NCI-H1694 (cell line): ENCODE results near the gene CCDC116.
"Not testable (repeated sequence)": the region's sequence is repeated elsewhere in the genome, so short reads cannot be mapped to it uniquely, and the experiment has no call there.

Experiments used
- DNase-seq: peaks from one replicate; lab custom pipeline; 2025; lab: John Stamatoyannopoulos, UW

CCDC116 gene

GRCh38 chr22:21631025-21631424 is 1.5 kb upstream of the CCDC116 start:
- DNase-seq, result no peak

GRCh38 chr22:21632931-21633330 is 371 bp downstream of the CCDC116 start:
- DNase-seq, result no peak

GRCh38 chr22:21633481-21633880 is 921 bp downstream of the CCDC116 start:
- no peak for DNase-seq

- no peak for DNase-seq
Observed at GRCh38 chr22:21634081-21634480, 1.5 kb downstream of the CCDC116 start.

- no peak for DNase-seq
Observed at GRCh38 chr22:21634844-21635243, 2.3 kb downstream of the CCDC116 start.

- DNase-seq, result no peak
Observed at GRCh38 chr22:21635771-21636510, 3.4 kb downstream of the CCDC116 start.

GRCh38 chr22:21636629-21637218 is 4.2 kb downstream of the CCDC116 start:
- DNase-seq, result no peak

GRCh38 chr22:21637450-21637849 is 4.9 kb downstream of the CCDC116 start:
- DNase-seq, result not testable (repeated sequence)

GRCh38 chr22:21639359-21639758 is 6.8 kb downstream of the CCDC116 start:
- DNase-seq, result no peak

- DNase-seq, result no peak
Observed at GRCh38 chr22:21640810-21641209, 8.2 kb downstream of the CCDC116 start.

GRCh38 chr22:21641417-21641788 is 8.8 kb downstream of the CCDC116 start:
- DNase-seq, result no peak

GRCh38 chr22:21641789-21642583 is 9.4 kb downstream of the CCDC116 start, which contains the start of gene SDF2L1:
SDF2L1 (plus strand) TSS chr22:21642302; CDS start chr22:21642337, 35 bp downstream.
- DNase-seq, result peak; percentile 97

GRCh38 chr22:21642584-21643448 is 10.3 kb downstream of the CCDC116 start:
- peak; percentile 57 for DNase-seq

- DNase-seq, result no peak
Observed at GRCh38 chr22:21643533-21644357, 11.2 kb downstream of the CCDC116 start.

- DNase-seq, result not testable (repeated sequence)
Observed at GRCh38 chr22:21645513-21645912, 13.0 kb downstream of the CCDC116 start.

- DNase-seq, result peak; percentile 94
Observed at GRCh38 chr22:21646608-21647590, 14.3 kb downstream of the CCDC116 start.

GRCh38 chr22:21650280-21650679 is 17.7 kb downstream of the CCDC116 start:
- no peak for DNase-seq

GRCh38 chr22:21650823-21651520 is 18.4 kb downstream of the CCDC116 start:
- peak; percentile 48 for DNase-seq

GRCh38 chr22:21651521-21652009 is 19.0 kb downstream of the CCDC116 start:
- no peak for DNase-seq
